HepG2 (cell line): Measurements from ENCODE around the gene C16orf86. TPM values are rescaled to one million over a fixed set of nuclear protein-coding genes. Genes with fewer than 3 reads are reported as not detected.

Source experiments
- ATAC-seq: fragments of 200-7000 bp; cut with Tn5 transposase; 3 replicates; pipeline ENCODE4 v1.9.1; 2020; ENCODE audit warnings: mild to moderate bottlenecking, moderate library complexity
- BruUV-seq: library from RNA; stranded (reverse); fragments of 400-500 nt; replicated peaks from 2 replicates; lab custom pipeline; 2021; lab: Mats Ljungman, UMichigan
- CTCF ChIA-PET: fragments of 300-600 bp; formaldehyde crosslinking; extraction: SDS; loops from one replicate; lab custom pipeline; 2021; ENCODE audit warnings: low total read pairs, inconsistent platforms, low intra/inter-chr PET ratio; lab: Yijun Ruan, JAX
- POLR2A ChIA-PET: fragments of 350-600 bp; sonication (Branson Sonifier 250); formaldehyde crosslinking; loops from one replicate; lab custom pipeline; 2020; ENCODE audit warnings: antibody characterized with exemption, inconsistent platforms; lab: Yijun Ruan, JAX
- DNase-seq: peaks from one replicate; pipeline ENCODE4 v3.0.0-alpha.2; 2015; ENCODE audit warnings: low spot score
- FAIRE-seq: peaks from 3 replicates; lab custom pipeline; 2011; peaks lifted over from hg19 to GRCh38; lab: Jason Lieb, UNC
- H2AFZ ChIP-seq: one replicate; pipeline ENCODE4 v1.6.1; 2011; ENCODE audit warnings: low read length, inconsistent platforms
- H3K27ac ChIP-seq: fragments of 300-600 bp; 3 replicates; pipeline ENCODE4 v1.8.0; 2011; ENCODE audit warnings: mixed run types, mild to moderate bottlenecking, mixed read lengths, low read length, inconsistent platforms; ENCODE audit not compliant: insufficient read depth; ENCODE audit errors: extremely low read length
- H3K27me3 ChIP-seq, 2 experiments: fragments of 200-600 bp in 1 of 2; 2 replicates in 1 of 2; 3 replicates in 1 of 2; pipeline versions ENCODE4 v1.6.0 to v1.8.0; 2011; ENCODE audit warnings: low read length in 2 of 2, mild to moderate bottlenecking in 2 of 2, moderate library complexity in 2 of 2, inconsistent platforms in 1 of 2; ENCODE audit not compliant: insufficient read depth in 2 of 2, control insufficient read depth in 1 of 2
- H3K36me3 ChIP-seq, 2 experiments: fragments of 200-600 bp in 1 of 2; replicated peaks in 1 of 2; 2 replicates in 1 of 2; 3 replicates in 1 of 2; pipeline versions ENCODE4 v1.5.1 to v1.8.0; 2011; ENCODE audit warnings: low read length in 2 of 2, inconsistent platforms in 1 of 2; ENCODE audit not compliant: insufficient read depth in 2 of 2, control insufficient read depth in 1 of 2
- H3K4me1 ChIP-seq: 2 replicates; pipeline ENCODE4 v1.5.1; 2012; ENCODE audit warnings: low read length, inconsistent platforms; ENCODE audit not compliant: insufficient read depth
- H3K4me2 ChIP-seq: 2 replicates; pipeline ENCODE4 v1.6.0; 2011; ENCODE audit warnings: low read depth, low read length, inconsistent platforms
- H3K4me3 ChIP-seq, 3 experiments: fragments of 200-600 bp in 1 of 3; sonication (generic), shearing (Covaris generic) in 1 of 3; replicated peaks in 1 of 3; 2 replicates each; pipeline ENCODE4 v1.5.1; 2011 to 2016; ENCODE audit warnings: low read length in 3 of 3, inconsistent platforms in 2 of 3, low read depth in 2 of 3, mild to moderate bottlenecking in 2 of 3, control low read depth in 1 of 3, mixed read lengths in 1 of 3; ENCODE audit not compliant: insufficient read depth in 1 of 3
- H3K79me2 ChIP-seq: one replicate; pipeline ENCODE4 v1.6.1; 2011; ENCODE audit warnings: low read length, inconsistent platforms; ENCODE audit not compliant: insufficient read depth
- H3K9ac ChIP-seq: 2 replicates; pipeline ENCODE4 v1.6.0; 2011; ENCODE audit warnings: mild to moderate bottlenecking, low read depth, low read length, inconsistent platforms; ENCODE audit not compliant: insufficient read depth
- H3K9me3 ChIP-seq: 2 replicates; pipeline ENCODE4 v1.5.1; 2012; ENCODE audit warnings: mild to moderate bottlenecking, low read length
- H4K20me1 ChIP-seq: 2 replicates; pipeline ENCODE4 v1.6.0; 2011; ENCODE audit warnings: inconsistent platforms, mild to moderate bottlenecking, low read length, moderate library complexity; ENCODE audit not compliant: insufficient read depth
- BCL6 ChIP-seq: IDR thresholded peaks from 2 replicates; pipeline ENCODE4 v1.6.1; 2016; ENCODE audit warnings: missing genetic modification reagents, missing compliant biosample characterization
- CEBPG ChIP-seq: IDR thresholded peaks from 2 replicates; pipeline ENCODE4 v1.6.1; 2016
- FOXK2 ChIP-seq: fragments of 450-650 bp; IDR thresholded peaks from 2 replicates; pipeline ENCODE4 v1.6.1; 2016
- FOXO4 ChIP-seq: sonication (generic); formaldehyde crosslinking; conservative IDR thresholded peaks from 2 replicates; pipeline ENCODE4 v1.8.1; 2023; ENCODE audit warnings: missing genetic modification reagents
- JUND ChIP-seq: sonication (generic); formaldehyde crosslinking; IDR thresholded peaks from 2 replicates; pipeline ENCODE4 v1.8.0; 2022; ENCODE audit warnings: mild to moderate bottlenecking, missing genetic modification reagents
- LCORL ChIP-seq, 2 experiments: fragments of 450-650 bp in 1 of 2; sonication (generic) in 1 of 2; formaldehyde crosslinking in 1 of 2; IDR thresholded peaks; 2 replicates each; pipeline versions ENCODE4 v1.5.0 to v1.6.1; 2017 to 2020; ENCODE audit warnings: antibody characterized with exemption in 1 of 2, missing genetic modification reagents in 1 of 2
- MIER2 ChIP-seq: IDR thresholded peaks from 2 replicates; pipeline ENCODE4 v1.6.1; 2016; ENCODE audit warnings: missing biosample characterization, missing genetic modification reagents
- MIER3 ChIP-seq: IDR thresholded peaks from 2 replicates; pipeline ENCODE4 v1.6.1; 2016; ENCODE audit warnings: missing compliant biosample characterization, borderline replicate concordance
- PATZ1 ChIP-seq: sonication (generic); formaldehyde crosslinking; IDR thresholded peaks from 2 replicates; pipeline ENCODE4 v1.4.0; 2020; ENCODE audit warnings: missing genetic modification reagents
- XRCC5 ChIP-seq: fragments of 200-400 bp; formaldehyde crosslinking; optimal IDR thresholded peaks from 2 replicates; pipeline ENCODE3; 2017; ENCODE audit warnings: mild to moderate bottlenecking, low read length
- ZMYM4 ChIP-seq: sonication (generic); formaldehyde crosslinking; IDR thresholded peaks from 2 replicates; pipeline ENCODE4 v1.8.1; 2023; ENCODE audit warnings: mild to moderate bottlenecking, missing genetic modification reagents
- ZNF235 ChIP-seq: sonication (generic); formaldehyde crosslinking; IDR thresholded peaks from 2 replicates; pipeline ENCODE4 v1.8.1; 2023; ENCODE audit warnings: mild to moderate bottlenecking, missing genetic modification reagents, borderline replicate concordance
- ZNF557 ChIP-seq: sonication (generic); formaldehyde crosslinking; IDR thresholded peaks from 2 replicates; pipeline ENCODE4 v1.4.0; 2020; ENCODE audit warnings: missing genetic modification reagents
- ZNF660 ChIP-seq: sonication (generic); formaldehyde crosslinking; IDR thresholded peaks from 2 replicates; pipeline ENCODE4 v1.5.1; 2020; ENCODE audit warnings: mild to moderate bottlenecking, low read depth, missing genetic modification reagents, borderline replicate concordance
- WGBS: methylation state at CpG from one replicate; pipeline ENCODE4 v1.1.6; 2017; ENCODE audit warnings: low lambda C conversion rate; 5-methylcytosine and 5-hydroxymethylcytosine counted together
- in situ Hi-C: cut with HindIII; loops from 2 replicates; pipeline ENCODE4 v1.10.0; 2017; ENCODE audit warnings: low pct_unique_long_range_greater_than_20kb; ENCODE audit not compliant: extremely low pct_ligation_motif_present
- intact Hi-C: fragments of 100-400 bp; cut with micrococcal nuclease; formaldehyde crosslinking; loops from one replicate; pipeline ENCODE4 v1.10.0; 2022; ENCODE audit not compliant: unreplicated experiment
- polyA plus RNA-seq, 8 experiments: library from polyadenylated mRNA; depleted of rRNA in 3 of 8; stranded (reverse) in 7 of 8; unstranded in 1 of 8; fragments of >200 nt; fragmentation: Illumina TruSeq in 4 of 8; extraction: Trizol in 4 of 8; gene quantifications; 2 replicates each; pipeline versions ENCODE4 v1.2.1 to v1.2.3, GENCODE V29; 2011 to 2016; ENCODE audit warnings: low read depth in 4 of 8, missing spikeins in 1 of 8, mixed read lengths in 1 of 8; ENCODE audit not compliant: insufficient read depth in 1 of 8
- total RNA-seq, 5 experiments: library from RNA; depleted of rRNA; stranded (reverse); fragments of >200 nt; fragmentation: Illumina TruSeq; extraction: Trizol; gene quantifications; 2 replicates each; pipeline ENCODE4 v1.2.3, GENCODE V29; 2016; ENCODE audit warnings: low read depth in 1 of 5
- TF ChIP-seq, protein P1 (sequence below): IDR thresholded peaks from 2 replicates; pipeline ENCODE4 v1.6.1; 2016; ENCODE audit warnings: missing compliant biosample characterization, missing genetic modification reagents, borderline replicate concordance
- TF ChIP-seq, protein P2 (sequence below): sonication (generic); formaldehyde crosslinking; IDR thresholded peaks from 2 replicates; pipeline ENCODE4 v1.5.0; 2020; ENCODE audit warnings: mild to moderate bottlenecking, missing genetic modification reagents, moderate library complexity
- TF ChIP-seq, protein P3 (sequence below): IDR thresholded peaks from 2 replicates; pipeline ENCODE4 v1.6.1; 2012; ENCODE audit warnings: inconsistent platforms

C16orf86 gene
- total and polyA plus RNA-seq, 2 of the 13 experiments (the other 11 are each of a cell fraction or from before 2014, with no cell fraction given): 1.5 to 3.1 TPM

- no peak overlapping the region for H3K9ac ChIP-seq
- in situ Hi-C loops: no loop called here
- H3K9me3 ChIP-seq: no peaks in the 10 kb centered on the region
- 50% methylated on average over 7 of the region's 7 CpGs for WGBS
- no peak overlapping the region for H3K4me2 ChIP-seq
- POLR2A ChIA-PET: interaction anchor here (1.7 kb wide), 1 partner anchor 28 kb away, joined by 3 read pairs; the partner anchor contains the start of gene ACD
- no peaks in the 10 kb centered on the region for H3K79me2 ChIP-seq
- no peak overlapping the region for H3K4me3 ChIP-seq
- no peak overlapping the region for H2AFZ ChIP-seq
- no peaks in the 10 kb centered on the region for H3K27me3 ChIP-seq
- TSS peak; percentile 15 for BruUV-seq
- ATAC-seq: peak; percentile 85
- peaks cover 33 to 80% of the 10 kb centered on the region in 2 experiments for H3K36me3 ChIP-seq
- peak; percentile 90 for FAIRE-seq
- H4K20me1 ChIP-seq: no peaks in the 10 kb centered on the region; the same call in 1 of the 2 replicates
- DNase-seq: peak; percentile 89
- intact Hi-C loops: no loop called here
- peak overlapping the region; percentile 43 for H3K27ac ChIP-seq
- peaks cover 22% of the 10 kb centered on the region for H3K4me1 ChIP-seq
- CTCF ChIA-PET: no interaction called here
- TF ChIP-seq, protein P1, sequence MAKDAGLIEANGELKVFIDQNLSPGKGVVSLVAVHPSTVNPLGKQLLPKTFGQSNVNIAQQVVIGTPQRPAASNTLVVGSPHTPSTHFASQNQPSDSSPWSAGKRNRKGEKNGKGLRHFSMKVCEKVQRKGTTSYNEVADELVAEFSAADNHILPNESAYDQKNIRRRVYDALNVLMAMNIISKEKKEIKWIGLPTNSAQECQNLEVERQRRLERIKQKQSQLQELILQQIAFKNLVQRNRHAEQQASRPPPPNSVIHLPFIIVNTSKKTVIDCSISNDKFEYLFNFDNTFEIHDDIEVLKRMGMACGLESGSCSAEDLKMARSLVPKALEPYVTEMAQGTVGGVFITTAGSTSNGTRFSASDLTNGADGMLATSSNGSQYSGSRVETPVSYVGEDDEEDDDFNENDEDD (CRISPR knock-in tag): 0 out of 2 replicates have a peak, but pooled peaks have one; percentile 15
- TF ChIP-seq JUND (no peak), BCL6 (CRISPR knock-in tag) (peak; percentile 90), XRCC5 (peak; percentile 64), FOXK2 (no peak), MIER2 (CRISPR knock-in tag) (0 out of 2 replicates have a peak, but pooled peaks have one; percentile 11), PATZ1 (CRISPR knock-in tag) (peak; percentile 67), CEBPG (CRISPR knock-in tag) (peak; percentile 60), ZNF660 (CRISPR knock-in tag) (no peak), FOXO4 (0 out of 2 replicates have a peak, but pooled peaks have one; percentile 35), MIER3 (CRISPR knock-in tag) (no peak), ZMYM4 (peak; percentile 59), ZNF557 (CRISPR knock-in tag) (no peak), LCORL (IDR thresholded peaks at IDR 0.05) (0 out of 2 replicates have a peak, but pooled peaks have one; percentile 24), LCORL (CRISPR knock-in tag; IDR thresholded peaks at IDR 0.05) (peak; percentile 85), ZNF235 (CRISPR knock-in tag) (no peak)
- TF ChIP-seq, protein P2, sequence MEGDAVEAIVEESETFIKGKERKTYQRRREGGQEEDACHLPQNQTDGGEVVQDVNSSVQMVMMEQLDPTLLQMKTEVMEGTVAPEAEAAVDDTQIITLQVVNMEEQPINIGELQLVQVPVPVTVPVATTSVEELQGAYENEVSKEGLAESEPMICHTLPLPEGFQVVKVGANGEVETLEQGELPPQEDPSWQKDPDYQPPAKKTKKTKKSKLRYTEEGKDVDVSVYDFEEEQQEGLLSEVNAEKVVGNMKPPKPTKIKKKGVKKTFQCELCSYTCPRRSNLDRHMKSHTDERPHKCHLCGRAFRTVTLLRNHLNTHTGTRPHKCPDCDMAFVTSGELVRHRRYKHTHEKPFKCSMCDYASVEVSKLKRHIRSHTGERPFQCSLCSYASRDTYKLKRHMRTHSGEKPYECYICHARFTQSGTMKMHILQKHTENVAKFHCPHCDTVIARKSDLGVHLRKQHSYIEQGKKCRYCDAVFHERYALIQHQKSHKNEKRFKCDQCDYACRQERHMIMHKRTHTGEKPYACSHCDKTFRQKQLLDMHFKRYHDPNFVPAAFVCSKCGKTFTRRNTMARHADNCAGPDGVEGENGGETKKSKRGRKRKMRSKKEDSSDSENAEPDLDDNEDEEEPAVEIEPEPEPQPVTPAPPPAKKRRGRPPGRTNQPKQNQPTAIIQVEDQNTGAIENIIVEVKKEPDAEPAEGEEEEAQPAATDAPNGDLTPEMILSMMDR (CRISPR knock-in tag): peak; percentile 22; the same call in 1 of the 2 replicates
- TF ChIP-seq, protein P3, sequence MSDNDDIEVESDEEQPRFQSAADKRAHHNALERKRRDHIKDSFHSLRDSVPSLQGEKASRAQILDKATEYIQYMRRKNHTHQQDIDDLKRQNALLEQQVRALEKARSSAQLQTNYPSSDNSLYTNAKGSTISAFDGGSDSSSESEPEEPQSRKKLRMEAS: 0 out of 2 replicates have a peak, but pooled peaks have one; percentile 24
These were observed 34.0 kb upstream of the C16orf86 start for GRCh38 chr16:67632415-67633172.
